GM12878 (cell line): ENCODE data around the gene ELL. TPM values are rescaled to one million over a fixed set of nuclear protein-coding genes. Genes with fewer than 3 reads are reported as not detected.

Experiments
- BCL3 ChIP-seq: IDR thresholded peaks from 2 replicates; pipeline ENCODE4 v1.6.1; 2011; ENCODE audit warnings: borderline replicate concordance, low read depth, mild to moderate bottlenecking, moderate library complexity, low read length; ENCODE audit not compliant: insufficient read depth, poor library complexity, severe bottlenecking
- CBX5 ChIP-seq: sonication (generic); IDR thresholded peaks from 2 replicates; pipeline ENCODE4 v1.6.1; 2016; ENCODE audit warnings: low read depth, moderate library complexity, mild to moderate bottlenecking, inconsistent platforms
- CEBPZ ChIP-seq: fragments of 150-350 bp; IDR thresholded peaks from 2 replicates; pipeline ENCODE4 v1.6.1; 2016; ENCODE audit warnings: low read depth, low read length
- FOXM1 ChIP-seq: IDR thresholded peaks from 2 replicates; pipeline ENCODE4 v1.6.1; 2012; ENCODE audit warnings: low read depth, mild to moderate bottlenecking, inconsistent platforms, low read length, moderate library complexity
- HDAC2 ChIP-seq: fragments of 200-600 bp; sonication (generic); IDR thresholded peaks from 2 replicates; pipeline ENCODE4 v1.6.1; 2017
- IRF5 ChIP-seq: fragments of 450-650 bp; IDR thresholded peaks from 2 replicates; pipeline ENCODE4 v1.6.1; 2017; ENCODE audit warnings: borderline replicate concordance
- LARP7 ChIP-seq: fragments of 450-650 bp; IDR thresholded peaks from 2 replicates; pipeline ENCODE4 v1.6.1; 2017; ENCODE audit warnings: mild to moderate bottlenecking
- MAX ChIP-seq: IDR thresholded peaks from 2 replicates; pipeline ENCODE4 v1.6.1; 2012; ENCODE audit warnings: low read depth, low read length, improper control_type of control experiment
- NFYB ChIP-seq: IDR thresholded peaks from 2 replicates; pipeline ENCODE4 v1.6.1; 2011; ENCODE audit warnings: low read depth, mild to moderate bottlenecking, low read length, improper control_type of control experiment, moderate library complexity; ENCODE audit not compliant: insufficient read depth
- NR2C1 ChIP-seq: fragments of 450-650 bp; IDR thresholded peaks from 2 replicates; pipeline ENCODE4 v1.6.1; 2017; ENCODE audit warnings: antibody characterized with exemption, mild to moderate bottlenecking, moderate library complexity
- POLR2AphosphoS5 ChIP-seq: IDR thresholded peaks from 2 replicates; pipeline ENCODE4 v1.6.1; 2011; ENCODE audit warnings: mild to moderate bottlenecking, low read length, inconsistent platforms
- RB1 ChIP-seq: fragments of 450-650 bp; formaldehyde crosslinking; IDR thresholded peaks from 2 replicates; pipeline ENCODE4 v1.6.1; 2017; ENCODE audit warnings: mild to moderate bottlenecking, borderline replicate concordance
- REST ChIP-seq: IDR thresholded peaks from 2 replicates; pipeline ENCODE4 v1.6.1; 2012; ENCODE audit warnings: mild to moderate bottlenecking, low read depth, low read length
- ZBTB40 ChIP-seq: fragments of 450-650 bp; IDR thresholded peaks from 2 replicates; pipeline ENCODE4 v1.6.1; 2016; ENCODE audit warnings: mild to moderate bottlenecking, moderate library complexity, borderline replicate concordance
- polyA plus RNA-seq, 11 experiments: library from polyadenylated mRNA; depleted of rRNA in 4 of 11; unstranded in 6 of 11; stranded (reverse) in 5 of 11; fragments of >200 nt; fragmentation: Nextera tagmentation in 4 of 11; fragmentation: Illumina TruSeq in 1 of 11; extraction: Ambion mirVana in 4 of 11; extraction: Trizol in 1 of 11; gene quantifications; 1 replicate in 1 of 11; 2 replicates in 10 of 11; pipeline versions ENCODE4 v1.2.1 to v1.2.3, GENCODE V29; 2011 to 2016; ENCODE audit warnings: inconsistent platforms in 2 of 11, missing spikeins in 2 of 11, low read depth in 1 of 11
- total RNA-seq, 4 experiments: library from RNA; depleted of rRNA in 3 of 4; stranded (reverse); fragments of >200 nt in 3 of 4; fragmentation: Illumina TruSeq in 1 of 4; extraction: Trizol in 1 of 4; gene quantifications; 2 replicates each; pipeline versions ENCODE4 v1.2.1 to v1.2.3, GENCODE V29; 2013 to 2021

The ELL gene
- total and polyA plus RNA-seq, 10 of the 15 experiments (the other 5 are each of a cell fraction or from before 2014, with no cell fraction given): 0.91 to 25.0 (median 9.1) TPM

- TF ChIP-seq REST (no peak), MAX (peak; percentile 85), CEBPZ (no peak), ZBTB40 (peak; percentile 46; the same call in 1 of the 2 replicates), CBX5 (no peak), POLR2AphosphoS5 (peak; percentile 81), RB1 (no peak; the same call in 1 of the 2 replicates), BCL3 (no peak), NFYB (peak; percentile 43; the same call in 1 of the 2 replicates), IRF5 (no peak), FOXM1 (no peak), LARP7 (peak; percentile 63; the same call in 1 of the 2 replicates), NR2C1 (no peak; the same call in 1 of the 2 replicates), HDAC2 (no peak)
Observed at GRCh38 chr19:18557411-18558201, 35.7 kb upstream of the ELL start, which contains the start of gene KXD1 (continued).
